Spleen (tissue), 11 donors: Measurements from ENCODE around the gene UBASH3B. TPM values are rescaled to one million over a fixed set of nuclear protein-coding genes. Genes with fewer than 3 reads are reported as not detected.

ENCODE experiments used
- DNase-seq: peaks from one replicate; pipeline ENCODE4 v3.0.0-alpha.2; 2020
- H3K27ac ChIP-seq, 8 donors: fragments of 200-600 bp; sonication (generic) in 7 of 8; 1 replicate in 4 of 8; 2 replicates in 4 of 8; pipeline versions ENCODE4 v1.5.0 to v1.8.0; 2016 to 2021; ENCODE audit warnings: inconsistent platforms in 4 of 8, mild to moderate bottlenecking in 4 of 8, moderate library complexity in 1 of 8
- H3K27me3 ChIP-seq, 7 donors: fragments of 200-600 bp; sonication (generic) in 6 of 7; replicated peaks in 1 of 7; 1 replicate in 4 of 7; 2 replicates in 3 of 7; pipeline versions ENCODE4 v1.5.0 to v1.8.0; 2016 to 2021; ENCODE audit warnings: inconsistent platforms in 3 of 7, mild to moderate bottlenecking in 1 of 7
- H3K36me3 ChIP-seq, 6 donors: fragments of 200-600 bp; sonication (generic) in 5 of 6; 1 replicate in 4 of 6; 2 replicates in 2 of 6; pipeline versions ENCODE4 v1.5.0 to v1.8.0; 2016 to 2021; ENCODE audit warnings: inconsistent platforms in 2 of 6
- H3K4me1 ChIP-seq, 6 donors: fragments of 200-600 bp; sonication (generic) in 5 of 6; 1 replicate in 3 of 6; 2 replicates in 3 of 6; pipeline versions ENCODE4 v1.5.0 to v1.8.0; 2016 to 2021; ENCODE audit warnings: inconsistent platforms in 3 of 6
- H3K4me3 ChIP-seq, 8 donors: fragments of 200-600 bp; sonication (generic) in 7 of 8; 1 replicate in 4 of 8; 2 replicates in 4 of 8; pipeline versions ENCODE4 v1.5.0 to v1.8.0; 2016 to 2021; ENCODE audit warnings: inconsistent platforms in 4 of 8, mild to moderate bottlenecking in 4 of 8, moderate library complexity in 2 of 8
- H3K9me3 ChIP-seq, 8 donors: fragments of 200-600 bp; sonication (generic) in 7 of 8; 1 replicate in 4 of 8; 2 replicates in 4 of 8; pipeline versions ENCODE4 v1.5.0 to v1.8.0; 2016 to 2021; ENCODE audit warnings: inconsistent platforms in 4 of 8
- POLR2A ChIP-seq, 3 donors: fragments of 450-650 bp; IDR thresholded peaks; one replicate each; pipeline ENCODE4 v1.5.1; 2017; ENCODE audit warnings: antibody characterized with exemption in 3 of 3, mild to moderate bottlenecking in 1 of 3
- POLR2AphosphoS5 ChIP-seq, 3 donors: sonication (generic); formaldehyde crosslinking; IDR thresholded peaks; one replicate each; pipeline ENCODE4 v1.5.1; 2017; ENCODE audit warnings: antibody characterized with exemption in 3 of 3
- WGBS, 5 donors: extraction: QIAGEN DNeasy Blood & Tissue Kit in 3 of 5; methylation state at CpG; one replicate each; pipeline versions ENCODE4 v1.1.5 to v1.1.7; 2013 to 2018; 5-methylcytosine and 5-hydroxymethylcytosine counted together
- intact Hi-C: fragments of 100-400 bp; cut with DNase I; formaldehyde crosslinking; loops from one replicate; pipeline ENCODE4 v1.15.0; 2023; ENCODE audit warnings: low total_unique reads
- polyA plus RNA-seq, 3 donors: library from polyadenylated mRNA; stranded (reverse); fragments of 200-250 nt; gene quantifications; one replicate each; pipeline ENCODE4 v1.2.1, GENCODE V29; 2013
- total RNA-seq, 7 donors: library from RNA; depleted of rRNA in 3 of 7; stranded (reverse); fragments of >200 nt in 3 of 7; fragmentation: NEBNext Ultra II Directional in 4 of 7; extraction: Animal tissue kit (Norgen Biotek cat#: 25700) in 4 of 7; gene quantifications; one replicate each; pipeline versions ENCODE4 v1.1.0 to v1.2.1, GENCODE V29; 2016 to 2021
- TF ChIP-seq, protein P1 (sequence below), 11 experiments: fragments of 200-600 bp in 7 of 11; fragments of 450-650 bp in 4 of 11; sonication (generic) in 4 of 11; IDR thresholded peaks in 8 of 11; conservative IDR thresholded peaks in 3 of 11; 1 replicate in 7 of 11; 2 replicates in 4 of 11; pipeline versions ENCODE4 v1.4.0 to v1.8.0; 2016 to 2021; ENCODE audit warnings: antibody characterized with exemption in 11 of 11, inconsistent platforms in 4 of 11, mild to moderate bottlenecking in 1 of 11
- donor health status: healthy with polysubstance abuse.
- donor health status: DM: no; HTN: no; CAD: no; lungs with moderate emphysema.
- donor health status: DM: no; HTN: no; CAD: no.
- donor health status: Bipolar disorder and iron deficiency.
- donor health status: healthy.
- donor health status: DM: no; HTN: no; CAD: no.
- donor health status: DM: yes; HTN: yes; CAD: no.

Gene UBASH3B
- total and polyA plus RNA-seq, 10 donors = 4.4 to 190 (median 77.9) TPM

DNA sequence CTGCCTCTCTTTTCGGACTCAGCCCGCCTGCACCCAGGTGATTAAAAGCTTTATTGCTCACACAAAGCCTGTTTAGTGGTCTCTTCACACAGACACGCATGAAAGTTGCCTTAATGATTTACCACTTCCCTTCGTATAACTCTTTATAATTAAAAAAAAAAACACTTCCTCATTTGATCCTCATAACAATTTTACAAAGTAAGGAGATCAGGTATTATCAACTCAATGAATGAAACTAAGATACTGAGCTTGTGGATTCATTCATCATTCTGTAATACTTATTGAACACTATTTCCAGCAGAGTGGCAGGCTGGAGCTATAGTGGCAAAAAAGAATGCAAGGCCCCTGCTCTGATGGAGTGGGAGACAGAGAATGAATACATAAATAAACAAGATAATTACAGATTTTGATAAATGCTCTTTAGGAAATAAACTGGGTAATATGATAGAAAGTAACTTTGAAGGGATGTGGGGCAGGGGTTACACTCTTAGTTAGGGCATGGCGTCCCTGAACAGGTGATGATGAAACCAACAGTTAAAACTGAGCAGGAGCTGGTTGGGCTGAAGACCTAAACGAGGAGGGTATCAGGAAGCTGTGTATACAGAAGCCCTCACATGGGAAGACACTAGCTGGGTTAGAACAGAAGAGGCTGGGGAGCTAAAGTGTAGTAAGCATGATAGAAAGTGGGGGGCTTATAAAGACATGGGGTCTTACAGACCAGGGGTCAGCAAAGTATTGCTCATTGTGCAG, 177.4 kb downstream of the UBASH3B start:
- Histone ChIP-seq H3K4me3 (no peak overlapping the region), H3K27me3 (peaks cover 0 to 11% (median 0%) of the 10 kb centered on the region in 7 donors), H3K27ac (no peak overlapping the region), H3K4me1 (peaks cover 0 to 22% (median 9%) of the 10 kb centered on the region in 6 donors), H3K9me3 (no peaks in the 10 kb centered on the region), H3K36me3 (no peaks in the 10 kb centered on the region)
- no peak for TF ChIP-seq POLR2A (IDR thresholded peaks at IDR 0.05)
- TF ChIP-seq, protein P1, sequence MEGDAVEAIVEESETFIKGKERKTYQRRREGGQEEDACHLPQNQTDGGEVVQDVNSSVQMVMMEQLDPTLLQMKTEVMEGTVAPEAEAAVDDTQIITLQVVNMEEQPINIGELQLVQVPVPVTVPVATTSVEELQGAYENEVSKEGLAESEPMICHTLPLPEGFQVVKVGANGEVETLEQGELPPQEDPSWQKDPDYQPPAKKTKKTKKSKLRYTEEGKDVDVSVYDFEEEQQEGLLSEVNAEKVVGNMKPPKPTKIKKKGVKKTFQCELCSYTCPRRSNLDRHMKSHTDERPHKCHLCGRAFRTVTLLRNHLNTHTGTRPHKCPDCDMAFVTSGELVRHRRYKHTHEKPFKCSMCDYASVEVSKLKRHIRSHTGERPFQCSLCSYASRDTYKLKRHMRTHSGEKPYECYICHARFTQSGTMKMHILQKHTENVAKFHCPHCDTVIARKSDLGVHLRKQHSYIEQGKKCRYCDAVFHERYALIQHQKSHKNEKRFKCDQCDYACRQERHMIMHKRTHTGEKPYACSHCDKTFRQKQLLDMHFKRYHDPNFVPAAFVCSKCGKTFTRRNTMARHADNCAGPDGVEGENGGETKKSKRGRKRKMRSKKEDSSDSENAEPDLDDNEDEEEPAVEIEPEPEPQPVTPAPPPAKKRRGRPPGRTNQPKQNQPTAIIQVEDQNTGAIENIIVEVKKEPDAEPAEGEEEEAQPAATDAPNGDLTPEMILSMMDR (IDR thresholded peaks at IDR 0.05 in 8 of 11, conservative IDR thresholded peaks at IDR 0.05 in 3 of 11) = no peak
- no peak for TF ChIP-seq POLR2AphosphoS5 (IDR thresholded peaks at IDR 0.05)
- intact Hi-C loops = no loop called here
- WGBS, 5 donors = 26 to 40% (median 35%) methylated on average over 6 of the region's 6 CpGs
- DNase-seq = no peak

DNA sequence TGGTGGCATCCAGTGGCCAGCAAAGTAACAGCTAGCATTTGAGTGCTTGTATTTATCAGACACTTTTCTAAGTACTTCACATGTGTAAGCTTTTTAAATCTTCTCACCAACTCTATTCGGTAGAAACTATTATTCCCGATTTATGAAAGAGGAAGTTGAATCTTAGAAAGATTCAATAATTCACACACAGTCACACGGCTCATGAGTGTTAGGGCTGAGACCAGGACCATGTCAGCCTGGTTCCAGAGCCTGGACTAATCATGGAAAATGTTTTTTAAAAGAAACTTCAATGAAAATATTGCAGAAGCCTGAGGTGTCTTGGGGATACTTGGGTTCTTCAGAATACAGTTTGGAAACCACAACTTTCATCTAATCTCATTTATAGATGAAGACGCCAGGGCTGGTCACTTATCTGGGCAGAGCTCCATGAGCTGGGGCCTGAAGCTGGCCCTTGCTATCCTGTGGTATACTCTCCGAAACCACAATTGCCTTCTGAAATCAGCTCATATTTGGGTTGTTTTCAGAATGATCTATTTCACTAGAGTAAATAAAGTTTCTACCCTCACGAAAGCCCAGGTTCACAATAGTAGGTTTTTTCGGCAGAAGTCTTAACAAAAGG, 178.4 kb downstream of the UBASH3B start:
- DNase-seq = no peak

DNA sequence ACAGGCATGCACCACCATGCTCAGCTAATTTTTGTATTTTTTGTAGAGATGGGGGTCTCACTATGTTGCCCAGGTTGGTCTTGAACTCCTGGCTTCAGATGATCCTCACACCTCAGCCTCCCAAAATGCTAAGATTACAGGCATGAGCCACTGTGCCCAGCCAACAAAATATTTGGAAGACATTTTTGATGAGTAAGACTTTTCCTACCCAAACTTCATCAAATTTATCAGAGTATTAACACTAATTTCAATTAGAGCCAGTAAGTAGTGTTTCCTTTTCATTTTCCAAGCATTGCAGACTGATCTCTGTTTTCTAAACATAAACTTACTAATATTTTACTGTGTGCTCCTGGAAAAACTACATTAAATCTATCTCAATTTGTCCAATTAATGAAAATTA, 181.4 kb downstream of the UBASH3B start:
- TF ChIP-seq, protein P1 (IDR thresholded peaks at IDR 0.05 in 8 of 11, conservative IDR thresholded peaks at IDR 0.05 in 3 of 11) = no peak
- TF ChIP-seq POLR2AphosphoS5 (IDR thresholded peaks at IDR 0.05) (no peak), POLR2A (IDR thresholded peaks at IDR 0.05) (no peak)
- Histone ChIP-seq H3K27me3 (peaks cover 0 to 11% (median 0%) of the 10 kb centered on the region in 7 donors), H3K27ac (no peak overlapping the region), H3K9me3 (no peaks in the 10 kb centered on the region), H3K4me3 (no peak overlapping the region), H3K4me1 (peaks cover 0 to 22% (median 9%) of the 10 kb centered on the region in 6 donors), H3K36me3 (no peaks in the 10 kb centered on the region)
- intact Hi-C loops = no loop called here
- DNase-seq = no peak

More for the DNA sequence above, 178.4 kb downstream of the UBASH3B start:
- Histone ChIP-seq H3K36me3 (no peaks in the 10 kb centered on the region), H3K27me3 (peaks cover 0 to 11% (median 0%) of the 10 kb centered on the region in 7 donors), H3K4me3 (no peak overlapping the region), H3K4me1 (peaks cover 0 to 22% (median 9%) of the 10 kb centered on the region in 6 donors), H3K9me3 (no peaks in the 10 kb centered on the region), H3K27ac (no peak overlapping the region)
- intact Hi-C loops = no loop called here
- TF ChIP-seq, protein P1 (IDR thresholded peaks at IDR 0.05 in 8 of 11, conservative IDR thresholded peaks at IDR 0.05 in 3 of 11) = no peak
- TF ChIP-seq POLR2A (IDR thresholded peaks at IDR 0.05) (no peak), POLR2AphosphoS5 (IDR thresholded peaks at IDR 0.05) (no peak)
- WGBS, 5 donors = 62 to 67% (median 65%) methylated on average over 7 of the region's 7 CpGs
